Occipital lobe (tissue), 2 donors: Measurements from ENCODE around the gene CCDC107. TPM values are rescaled to one million over a fixed set of nuclear protein-coding genes. Genes with fewer than 3 reads are reported as not detected.
A peak's percentile ranks its signal among the peaks of the same experiment; 100 is the strongest.

Experiments
- DNase-seq: peaks from one replicate; lab custom pipeline; 2025; lab: John Stamatoyannopoulos, UW
- total RNA-seq: library from RNA; depleted of rRNA; stranded (reverse); fragments of >200 nt; gene quantifications from one replicate; pipeline ENCODE4 v1.2.3, GENCODE V29; 2014

Gene CCDC107
- total RNA-seq, 1 donor from 2014 or later: 10.5 TPM

DNA sequence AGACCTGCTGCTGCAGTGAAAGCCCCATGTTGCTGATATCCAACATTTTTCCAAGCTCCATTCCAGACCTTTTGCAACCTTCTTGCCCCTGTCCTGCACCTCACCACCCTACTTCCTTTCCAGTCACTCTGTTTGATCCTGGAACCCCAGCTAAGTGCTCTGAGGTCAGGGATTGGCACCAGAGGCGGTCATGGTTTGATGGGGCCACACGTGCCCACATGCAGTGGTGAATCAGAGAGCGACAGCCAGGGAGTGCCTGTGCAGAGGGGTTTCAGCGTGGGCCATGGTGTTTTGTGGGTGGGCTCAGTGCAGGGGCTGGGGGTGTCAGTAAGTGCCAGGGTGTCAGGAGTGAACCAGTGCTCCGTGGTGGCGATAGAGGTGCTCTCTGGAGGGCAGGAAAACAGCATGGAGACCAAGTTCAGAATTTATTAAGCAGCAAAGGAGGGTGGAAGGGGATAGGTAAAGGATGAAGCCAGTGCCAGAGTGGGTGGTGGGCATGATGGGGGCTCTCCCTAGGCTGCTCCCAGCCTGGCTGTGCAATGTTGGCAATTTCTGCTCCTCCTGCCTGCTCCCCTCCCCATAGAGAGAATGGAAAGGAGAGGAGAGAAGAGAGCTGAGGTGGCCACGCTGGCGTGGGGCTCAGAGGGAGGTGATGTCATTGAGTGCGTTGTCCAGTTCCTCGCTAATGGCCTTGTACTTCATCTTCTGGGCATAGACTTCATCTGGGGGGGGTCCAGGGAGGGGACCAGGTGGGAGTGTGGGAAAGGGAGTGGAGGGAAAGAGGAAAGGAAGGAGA lies 24.6 kb downstream of the CCDC107 start:
- no peak for DNase-seq

DNA sequence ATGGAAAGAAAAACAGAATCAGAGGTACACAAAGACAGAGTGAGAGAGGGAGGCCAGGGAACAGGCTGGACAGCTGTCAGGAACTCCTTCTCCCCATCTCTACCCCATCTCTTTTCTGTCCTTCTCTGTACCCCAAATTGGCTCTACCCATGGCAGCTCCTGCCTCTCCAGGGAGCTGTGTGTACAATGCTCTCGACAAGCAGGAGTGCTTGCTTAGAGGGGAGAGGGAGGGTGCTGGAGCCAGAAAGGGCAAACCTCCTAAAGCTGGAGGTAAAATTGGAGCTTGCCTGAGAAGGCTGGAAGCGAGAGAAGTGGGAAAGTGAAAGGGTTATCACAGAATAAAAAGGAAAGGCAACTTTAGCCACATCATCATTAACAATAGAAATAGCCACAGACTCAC lies 25.2 kb downstream of the CCDC107 start:
- no peak for DNase-seq

GRCh38 chr9:35684921-35685320 lies 26.8 kb downstream of the CCDC107 start:
- no peak for DNase-seq

- no peak for DNase-seq
These were observed 27.4 kb downstream of the CCDC107 start for GRCh38 chr9:35685506-35685905.

- no peak for DNase-seq
These were observed 28.4 kb downstream of the CCDC107 start for GRCh38 chr9:35686222-35687203.

- DNase-seq: no peak
These were observed 29.2 kb downstream of the CCDC107 start for GRCh38 chr9:35687306-35687705.

- DNase-seq: no peak
These were observed 30.0 kb downstream of the CCDC107 start for GRCh38 chr9:35687972-35688557.

- no peak for DNase-seq
These were observed 30.8 kb downstream of the CCDC107 start for GRCh38 chr9:35688558-35689541.

DNA sequence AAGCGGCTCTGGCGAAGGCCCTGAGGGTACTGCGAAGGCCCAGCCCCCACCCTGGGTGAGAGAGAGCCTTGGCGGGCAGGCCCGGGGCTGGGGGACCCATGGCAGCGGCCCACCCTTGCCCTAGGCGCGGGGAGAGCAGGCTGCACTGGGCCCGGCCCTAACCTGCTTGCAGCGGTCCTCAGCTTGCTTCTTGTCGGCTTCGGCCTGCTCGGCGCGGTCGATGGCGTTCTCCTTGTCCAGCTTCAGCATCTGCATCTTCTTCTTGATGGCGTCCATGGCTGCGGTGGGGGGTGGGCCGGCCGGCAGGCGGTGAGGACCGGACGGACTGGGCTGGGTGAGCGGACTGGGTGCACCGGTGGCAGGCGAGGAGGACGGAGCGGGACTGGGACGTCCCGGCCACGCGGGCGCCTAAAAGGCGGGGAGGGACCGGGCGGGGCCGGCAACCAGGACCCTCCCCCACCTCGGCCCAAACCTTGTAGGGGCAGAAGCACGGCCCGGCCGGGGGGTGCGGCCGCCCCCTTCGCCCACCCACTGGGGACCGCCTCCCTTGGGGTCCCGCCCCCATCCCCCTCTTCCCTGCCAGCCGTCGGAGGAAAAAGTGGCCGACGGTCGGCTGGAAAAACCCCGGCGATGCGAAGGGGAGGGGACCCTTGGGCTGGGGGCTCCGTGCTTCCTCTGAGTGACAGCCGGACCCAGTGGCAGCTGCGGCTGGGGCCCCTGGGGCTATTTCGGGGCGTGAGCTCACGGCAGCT lies 31.6 kb downstream of the CCDC107 start, which contains the start of gene TPM2:
TPM2 (minus strand) TSS at position 384 of the 752 bp plus-strand sequence; CDS start at position 276, 108 bp downstream.
- no peak for DNase-seq

- DNase-seq: no peak
These were observed 32.2 kb downstream of the CCDC107 start for GRCh38 chr9:35690294-35690613.

GRCh38 chr9:35690614-35691333 lies 32.7 kb downstream of the CCDC107 start:
- no peak for DNase-seq

GRCh38 chr9:35691334-35691650 lies 33.2 kb downstream of the CCDC107 start:
- no peak for DNase-seq

DNA sequence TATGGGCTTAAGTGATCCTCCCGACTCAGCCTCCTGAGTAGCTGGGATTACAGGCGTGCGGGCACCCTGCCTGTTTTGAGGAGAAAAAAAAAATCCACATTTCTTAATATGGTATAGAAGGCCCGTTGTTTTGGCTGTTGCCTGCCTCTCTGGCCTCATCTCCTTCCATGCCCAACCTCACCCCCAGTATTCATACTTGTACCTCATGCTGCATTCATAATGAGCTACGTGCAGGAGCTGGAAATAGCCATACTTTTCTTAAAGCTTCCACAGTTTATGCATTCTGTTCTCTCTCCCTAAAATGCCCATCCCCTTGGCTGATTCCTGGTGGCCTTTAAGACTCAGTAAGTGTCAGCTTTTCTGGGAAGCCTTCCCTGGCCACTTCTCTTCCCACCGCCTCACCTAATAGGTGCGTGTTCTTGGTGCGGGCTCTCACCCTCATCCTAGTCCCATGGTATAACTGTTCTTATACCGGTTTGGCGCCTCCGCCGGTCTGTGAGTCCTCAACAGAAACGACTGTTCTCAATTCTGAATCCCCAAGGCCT lies 33.7 kb downstream of the CCDC107 start:
- DNase-seq: no peak

DNA sequence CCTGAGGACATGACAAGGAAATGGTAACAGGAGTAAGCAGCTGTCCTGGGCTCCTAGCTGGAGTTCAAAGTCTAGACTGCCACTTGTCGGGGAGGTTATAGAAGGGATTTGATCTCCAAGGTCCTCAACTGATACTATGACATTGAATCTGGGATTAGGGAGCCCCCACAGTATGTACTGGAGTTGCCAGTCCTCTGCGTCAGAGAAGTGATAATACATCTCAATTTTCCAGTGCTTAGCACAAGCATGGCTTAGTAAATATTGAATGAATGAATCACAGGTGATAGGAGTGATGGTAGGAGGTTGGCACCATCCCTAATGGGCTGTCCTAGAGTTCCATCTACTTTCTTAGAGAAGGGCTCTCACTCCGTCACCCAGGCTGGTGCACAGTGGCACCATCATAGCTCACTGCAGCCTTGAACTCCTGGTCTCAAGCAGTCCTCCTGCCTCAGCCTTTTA lies 37.9 kb downstream of the CCDC107 start:
- DNase-seq: no peak

- peak; percentile 49 for DNase-seq
These were observed 38.6 kb downstream of the CCDC107 start for GRCh38 chr9:35696520-35697215.

GRCh38 chr9:35697486-35697885 lies 39.4 kb downstream of the CCDC107 start:
- DNase-seq: no peak

DNA sequence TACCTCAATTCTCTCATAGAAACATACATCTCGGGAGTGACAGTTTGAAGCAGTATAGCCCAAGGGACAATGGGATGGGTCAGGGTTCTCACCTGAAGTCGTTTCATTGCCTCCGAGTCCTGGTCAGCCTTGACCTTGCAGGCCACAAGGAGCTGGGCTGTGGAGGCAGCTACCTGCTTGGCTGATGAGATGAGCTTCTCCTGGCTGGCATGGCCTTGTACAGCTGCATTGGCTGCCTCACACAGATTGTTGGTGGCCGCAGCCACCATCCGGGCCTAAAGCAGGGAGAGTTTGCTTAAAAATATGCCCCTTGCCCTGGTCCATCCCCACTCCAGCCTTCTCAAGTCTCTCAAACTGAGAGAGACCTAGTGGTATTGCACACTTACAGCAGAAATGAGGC lies 40.1 kb downstream of the CCDC107 start:
- DNase-seq: no peak

DNA sequence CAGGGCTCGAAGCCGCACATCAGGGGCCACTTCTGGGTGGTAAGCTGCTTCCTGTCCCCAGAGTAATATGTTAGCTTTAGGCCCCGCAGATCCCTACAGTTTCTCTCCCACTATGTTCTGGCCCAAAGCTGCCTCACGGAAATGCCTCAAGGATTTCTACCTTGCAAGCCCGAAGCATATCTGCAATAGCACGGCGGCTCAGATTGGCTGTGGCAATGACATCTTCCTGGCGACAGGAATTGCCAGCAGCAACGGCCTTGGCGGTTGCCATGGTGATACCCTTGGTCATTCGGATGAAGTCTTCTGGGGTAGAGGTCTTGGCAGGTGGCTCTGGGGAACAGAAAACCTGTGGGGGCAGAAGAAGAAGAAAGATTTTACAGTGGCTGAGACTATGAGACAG lies 41.9 kb downstream of the CCDC107 start:
- no peak for DNase-seq

- DNase-seq: no peak
These were observed 42.9 kb downstream of the CCDC107 start for GRCh38 chr9:35700942-35701341.
